ENCODE results near the gene NDUFS2. TPM values are rescaled to one million over a fixed set of nuclear protein-coding genes. Genes with fewer than 3 reads are reported as not detected.

The NDUFS2 gene
- total RNA-seq, 4 donors from 2014 or later, result 206 to 260 (median 226) TPM

GRCh38 chr1:161199506-161200139 lies 2.5 kb upstream of the NDUFS2 start:
- Histone ChIP-seq H3K4me1 (peaks cover 54 to 57% of the 10 kb centered on the region in 2 donors), H3K9me3 (no peaks in the 10 kb centered on the region), H3K4me3 (no peak overlapping the region), H3K36me3 (peaks cover 0 to 12% of the 10 kb centered on the region in 2 donors), H3K27ac (peak overlapping the region; percentile 94 to 99 (median 98)), H3K27me3 (no peaks in the 10 kb centered on the region)
- ATAC-seq (no peak), DNase-seq (no peak)
- TF ChIP-seq POLR2A (IDR thresholded peaks at IDR 0.05) (no peak), CTCF (IDR thresholded peaks at IDR 0.05 in 4 of 5, conservative IDR thresholded peaks at IDR 0.05 in 1 of 5) (no peak)
- intact Hi-C loops (cut with DNase I; ENCODE audit: low total_unique reads), result loop anchor here (5.0 kb wide), 1 partner anchor 188 kb away; no protein-coding TSS in a partner anchor
- in situ Hi-C loops (cut with MboI; ENCODE audit: low sequenced_read_pairs in 4 of 4), result loop anchor here (10.0 to 25.0 kb wide), 3 partner anchors 185 to 563 kb away; partner anchors contain the start of genes DUSP12 (in 2 of the 4) and ATF6 (in 1 of the 4)

GRCh38 chr1:161200421-161200991 lies 1.7 kb upstream of the NDUFS2 start:
- H3K27ac ChIP-seq, result peak overlapping the region; percentile 94 to 99 (median 98)
- in situ Hi-C loops (cut with MboI; ENCODE audit: low sequenced_read_pairs in 4 of 4) (loop anchor here in 2 of 4 donors (25.0 kb wide), 1 partner anchor 537 kb away; the partner anchor contains the start of gene DUSP12 (in 2 of the 2)), intact Hi-C loops (cut with DNase I; ENCODE audit: low total_unique reads) (loop anchor here (5.0 kb wide), 1 partner anchor 187 kb away; no protein-coding TSS in a partner anchor)
- ATAC-seq (no peak), DNase-seq (no peak)
- H3K27me3 ChIP-seq, result no peaks in the 10 kb centered on the region
- H3K9me3 ChIP-seq, result no peaks in the 10 kb centered on the region
- H3K4me1 ChIP-seq, result peaks cover 54 to 66% of the 10 kb centered on the region in 2 donors
- TF ChIP-seq POLR2A (IDR thresholded peaks at IDR 0.05) (no peak), CTCF (IDR thresholded peaks at IDR 0.05 in 4 of 5, conservative IDR thresholded peaks at IDR 0.05 in 1 of 5) (no peak)
- peaks cover 0 to 21% of the 10 kb centered on the region in 2 donors for H3K36me3 ChIP-seq
- peak overlapping the region in 2 of 4 donors; percentile 83 to 84 for H3K4me3 ChIP-seq

GRCh38 chr1:161200992-161201835 lies 953 bp upstream of the NDUFS2 start:
- intact Hi-C loops (cut with DNase I; ENCODE audit: low total_unique reads), result loop anchor here (5.0 kb wide), 1 partner anchor 186 kb away; no protein-coding TSS in a partner anchor
- Histone ChIP-seq H3K4me1 (peaks cover 58 to 73% of the 10 kb centered on the region in 2 donors), H3K36me3 (peaks cover 0 to 25% of the 10 kb centered on the region in 2 donors), H3K9me3 (no peaks in the 10 kb centered on the region), H3K27ac (peak overlapping the region; percentile 94 to 99 (median 98)), H3K4me3 (peak overlapping the region; percentile 66 to 93 (median 84)), H3K27me3 (no peaks in the 10 kb centered on the region)
- in situ Hi-C loops (cut with MboI; ENCODE audit: low sequenced_read_pairs in 4 of 4), result loop anchor here in 2 of 4 donors (25.0 kb wide), 1 partner anchor 536 kb away; the partner anchor contains the start of gene DUSP12 (in 2 of the 2)
- TF ChIP-seq CTCF (IDR thresholded peaks at IDR 0.05 in 4 of 5, conservative IDR thresholded peaks at IDR 0.05 in 1 of 5) (no peak), POLR2A (IDR thresholded peaks at IDR 0.05) (peak in 1 of 2 donors; percentile 5)
- ATAC-seq, result peak; percentile 20 to 40
- peak; percentile 40 to 56 for DNase-seq

GRCh38 chr1:161206411-161207140 lies 4.4 kb downstream of the NDUFS2 start:
- ATAC-seq (no peak), DNase-seq (no peak)
- H3K4me3 ChIP-seq, result no peak overlapping the region
- peak overlapping the region; percentile 77 to 99 (median 96) for H3K27ac ChIP-seq
- H3K27me3 ChIP-seq, result no peaks in the 10 kb centered on the region
- TF ChIP-seq POLR2A (IDR thresholded peaks at IDR 0.05), result no peak
- no peak for TF ChIP-seq CTCF (IDR thresholded peaks at IDR 0.05 in 4 of 5, conservative IDR thresholded peaks at IDR 0.05 in 1 of 5)
- H3K9me3 ChIP-seq, result no peaks in the 10 kb centered on the region
- H3K36me3 ChIP-seq, result peaks cover 0 to 69% of the 10 kb centered on the region in 2 donors
- peaks cover 19 to 54% of the 10 kb centered on the region in 2 donors for H3K4me1 ChIP-seq
- intact Hi-C loops (cut with DNase I; ENCODE audit: low total_unique reads) (no loop called here), in situ Hi-C loops (cut with MboI; ENCODE audit: low sequenced_read_pairs in 4 of 4) (loop anchor here in 2 of 4 donors (25.0 kb wide), 1 partner anchor 531 kb away; the partner anchor contains the start of gene DUSP12 (in 2 of the 2))

All from gastrocnemius medialis (tissue), 4 donors.